H9 (cell line): Measurements from ENCODE around the gene NPPC. TPM values are rescaled to one million over a fixed set of nuclear protein-coding genes. Genes with fewer than 3 reads are reported as not detected.

Experiments used
- DNase-seq: peaks from one replicate; pipeline ENCODE4 v3.0.0-alpha.2; 2017
- H2AFZ ChIP-seq: one replicate; pipeline ENCODE4 v1.6.1; 2013; ENCODE audit warnings: mild to moderate bottlenecking, low read length, control low read depth, moderate library complexity
- H2AK5ac ChIP-seq: 2 replicates; pipeline ENCODE4 v1.6.1; 2013; ENCODE audit warnings: low read length, control low read depth, mixed read lengths; ENCODE audit not compliant: insufficient read length
- H2BK120ac ChIP-seq: one replicate; pipeline ENCODE4 v1.6.1; 2013; ENCODE audit warnings: low read depth, mild to moderate bottlenecking, low read length, control low read depth, inconsistent platforms; ENCODE audit not compliant: poor library complexity, severe bottlenecking
- H2BK12ac ChIP-seq: 2 replicates; pipeline ENCODE4 v1.6.1; 2013; ENCODE audit warnings: low read length, control low read depth, mixed read lengths, low read depth; ENCODE audit not compliant: insufficient read length
- H2BK15ac ChIP-seq: 2 replicates; pipeline ENCODE4 v1.6.1; 2013; ENCODE audit warnings: low read depth, low read length, control low read depth
- H2BK20ac ChIP-seq: one replicate; pipeline ENCODE4 v1.6.1; 2013; ENCODE audit warnings: low read depth, mild to moderate bottlenecking, low read length, control low read depth, inconsistent platforms; ENCODE audit not compliant: poor library complexity, severe bottlenecking
- H2BK5ac ChIP-seq: 2 replicates; pipeline ENCODE4 v1.6.1; 2013; ENCODE audit warnings: low read length, control low read depth, mixed read lengths; ENCODE audit not compliant: insufficient read length
- H3K14ac ChIP-seq: 2 replicates; pipeline ENCODE4 v1.6.1; 2013; ENCODE audit warnings: low read length, control low read depth; ENCODE audit not compliant: insufficient read depth
- H3K18ac ChIP-seq: 2 replicates; pipeline ENCODE4 v1.6.1; 2013; ENCODE audit warnings: low read depth, mild to moderate bottlenecking, mixed read lengths, low read length, control low read depth; ENCODE audit not compliant: insufficient read length
- H3K23ac ChIP-seq: 2 replicates; pipeline ENCODE4 v1.6.1; 2013; ENCODE audit warnings: low read length, control low read depth, mixed read lengths, low read depth; ENCODE audit not compliant: insufficient read length
- H3K23me2 ChIP-seq: 2 replicates; pipeline ENCODE4 v1.6.1; 2013; ENCODE audit warnings: low read depth, mild to moderate bottlenecking, mixed read lengths, low read length, control low read depth; ENCODE audit not compliant: insufficient read length, poor library complexity, severe bottlenecking
- H3K27ac ChIP-seq: 2 replicates; pipeline ENCODE4 v1.5.1; 2013; ENCODE audit warnings: low read length, control low read depth, mixed read lengths, low read depth; ENCODE audit not compliant: insufficient read length
- H3K27me3 ChIP-seq: 2 replicates; pipeline ENCODE4 v1.6.1; 2013; ENCODE audit warnings: low read length, control low read depth, inconsistent platforms; ENCODE audit not compliant: insufficient read depth
- H3K4ac ChIP-seq: 2 replicates; pipeline ENCODE4 v1.6.1; 2013; ENCODE audit warnings: low read depth, mild to moderate bottlenecking, control low read depth, inconsistent platforms, low read length, moderate library complexity
- H3K4me1 ChIP-seq: 2 replicates; pipeline ENCODE4 v1.6.1; 2013; ENCODE audit warnings: low read length, control low read depth, inconsistent platforms; ENCODE audit not compliant: insufficient read depth
- H3K4me2 ChIP-seq: 2 replicates; pipeline ENCODE4 v1.6.1; 2013; ENCODE audit warnings: low read length, control low read depth, mixed read lengths; ENCODE audit not compliant: insufficient read length, insufficient read depth
- H3K56ac ChIP-seq: 2 replicates; pipeline ENCODE4 v1.6.1; 2013; ENCODE audit warnings: low read depth, mild to moderate bottlenecking, mixed read lengths, low read length, control low read depth; ENCODE audit not compliant: insufficient read length
- H3K79me1 ChIP-seq: 2 replicates; pipeline ENCODE4 v1.6.1; 2013; ENCODE audit warnings: low read depth, mild to moderate bottlenecking, moderate library complexity, low read length, control low read depth, inconsistent platforms; ENCODE audit not compliant: insufficient read depth, poor library complexity, severe bottlenecking
- H3K79me2 ChIP-seq: 2 replicates; pipeline ENCODE4 v1.6.1; 2013; ENCODE audit warnings: low read length, control low read depth, inconsistent platforms; ENCODE audit not compliant: insufficient read depth
- H3K9ac ChIP-seq: 2 replicates; pipeline ENCODE4 v1.6.1; 2013; ENCODE audit warnings: low read length, control low read depth, mixed read lengths; ENCODE audit not compliant: insufficient read length; ENCODE audit errors: extremely low read depth
- H3K9me3 ChIP-seq: one replicate; pipeline ENCODE4 v1.6.1; 2013; ENCODE audit warnings: low read depth, low read length, inconsistent platforms; ENCODE audit not compliant: control insufficient read depth
- H3T11ph ChIP-seq: one replicate; pipeline ENCODE4 v1.6.1; 2013; ENCODE audit warnings: mild to moderate bottlenecking, low read length, control low read depth, inconsistent platforms
- H4K20me1 ChIP-seq: one replicate; pipeline ENCODE4 v1.6.1; 2013; ENCODE audit not compliant: control insufficient read depth, insufficient read length, insufficient read depth
- H4K5ac ChIP-seq: 2 replicates; pipeline ENCODE4 v1.6.1; 2013; ENCODE audit warnings: low read depth, mild to moderate bottlenecking, mixed read lengths, low read length, control low read depth; ENCODE audit not compliant: insufficient read length
- H4K8ac ChIP-seq: replicated peaks from 2 replicates; pipeline ENCODE4 v1.6.1; 2013; ENCODE audit warnings: low read length, control low read depth, mixed read lengths, low read depth; ENCODE audit not compliant: insufficient read length
- H4K91ac ChIP-seq: 2 replicates; pipeline ENCODE4 v1.6.1; 2013; ENCODE audit warnings: low read depth, mild to moderate bottlenecking, moderate library complexity, mixed read lengths, low read length, control low read depth; ENCODE audit not compliant: insufficient read length
- H3K27ac Mint-ChIP-seq, 3 experiments: 2 replicates in 2 of 3; 3 replicates in 1 of 3; pipeline ENCODE4 v1.8.0; 2020 to 2021; ENCODE audit warnings: mixed read lengths in 3 of 3, mild to moderate bottlenecking in 1 of 3, moderate library complexity in 1 of 3
- H3K27me3 Mint-ChIP-seq: 2 replicates; pipeline ENCODE4 v1.8.0; 2021; ENCODE audit warnings: low read depth, mild to moderate bottlenecking, moderate library complexity, mixed read lengths
- H3K36me3 Mint-ChIP-seq, 3 experiments: 2 replicates in 2 of 3; 3 replicates in 1 of 3; pipeline ENCODE4 v1.8.0; 2020 to 2021; ENCODE audit warnings: low read depth in 3 of 3, mixed read lengths in 3 of 3; ENCODE audit not compliant: insufficient read depth in 1 of 3
- H3K4me1 Mint-ChIP-seq, 2 experiments: 2 replicates each; pipeline ENCODE4 v1.8.0; 2020; ENCODE audit warnings: mixed read lengths in 2 of 2
- H3K4me3 Mint-ChIP-seq, 2 experiments: 2 replicates in 1 of 2; 3 replicates in 1 of 2; pipeline ENCODE4 v1.8.0; 2020 to 2021; ENCODE audit warnings: mild to moderate bottlenecking in 2 of 2, mixed read lengths in 2 of 2, moderate library complexity in 1 of 2
- H3K9me3 Mint-ChIP-seq, 2 experiments: 2 replicates in 1 of 2; 3 replicates in 1 of 2; pipeline ENCODE4 v1.8.0; 2020; ENCODE audit warnings: mild to moderate bottlenecking in 2 of 2, mixed read lengths in 2 of 2, moderate library complexity in 1 of 2
- CTCF ChIP-seq: fragments of 200-600 bp; sonication (generic); conservative IDR thresholded peaks from 3 replicates; pipeline ENCODE4 v1.8.0; 2021; ENCODE audit warnings: antibody characterized with exemption, mild to moderate bottlenecking
- WGBS: extraction: QIAGEN DNeasy Blood & Tissue Kit; methylation state at CpG from one replicate; pipeline ENCODE4 v1.1.7; 2013; ENCODE audit warnings: missing lambda C conversion rate, low lambda C conversion rate, mixed read lengths; ENCODE audit not compliant: insufficient read length; ENCODE audit errors: extremely low coverage; 5-methylcytosine and 5-hydroxymethylcytosine counted together
- total RNA-seq: library from RNA; stranded (reverse); gene quantifications from 2 replicates; pipeline ENCODE4 v1.2.1, GENCODE V29; 2021

NPPC gene
- total RNA-seq, 1 experiment from 2014 or later: 1.1 TPM

- H3K18ac ChIP-seq: no peak overlapping the region
- H4K91ac ChIP-seq: no peak overlapping the region
- no peaks in the 10 kb centered on the region for H3K9me3 ChIP-seq
- Mint-ChIP-seq H3K27me3 (no peaks in the 10 kb centered on the region), H3K36me3 (peaks cover 4 to 18% (median 11%) of the 10 kb centered on the region in 3 experiments), H3K4me3 (no peak overlapping the region), H3K9me3 (peaks cover 12 to 19% of the 10 kb centered on the region in 2 experiments), H3K4me1 (no peaks in the 10 kb centered on the region), H3K27ac (no peak overlapping the region)
- H2AK5ac ChIP-seq: no peak overlapping the region
- no peak overlapping the region for H3K9ac ChIP-seq
- H3K79me1 ChIP-seq: peaks cover 3% of the 10 kb centered on the region
- no peak overlapping the region for H2BK12ac ChIP-seq
- no peak overlapping the region for H3K56ac ChIP-seq
- H3K79me2 ChIP-seq: peaks cover 4% of the 10 kb centered on the region; the same call in 1 of the 2 replicates
- no peak overlapping the region for H2BK20ac ChIP-seq
- 100% methylated on average over 1 of the region's 4 CpGs for WGBS
- H2BK5ac ChIP-seq: no peak overlapping the region
- H3T11ph ChIP-seq: no peak overlapping the region
- no peak overlapping the region for H4K8ac ChIP-seq
- no peak for DNase-seq
- no peak overlapping the region for H2BK120ac ChIP-seq
- H3K4me1 ChIP-seq: no peaks in the 10 kb centered on the region
- H3K23me2 ChIP-seq: no peaks in the 10 kb centered on the region
- no peak overlapping the region for H2AFZ ChIP-seq
- no peak for TF ChIP-seq CTCF
- no peak overlapping the region for H3K14ac ChIP-seq
- no peak overlapping the region for H2BK15ac ChIP-seq
- H3K27me3 ChIP-seq: no peaks in the 10 kb centered on the region
- no peak overlapping the region for H3K27ac ChIP-seq
- H3K4ac ChIP-seq: no peak overlapping the region
- H4K20me1 ChIP-seq: no peaks in the 10 kb centered on the region
- no peak overlapping the region for H3K4me2 ChIP-seq
- H4K5ac ChIP-seq: no peak overlapping the region
- H3K23ac ChIP-seq: no peak overlapping the region
Observed at GRCh38 chr2:231966886-231967285, 40.7 kb upstream of the NPPC start.
